Ishikawa (cell line): ENCODE data around the gene MEF2C.

ENCODE experiments used
- CEBPB ChIP-seq: IDR thresholded peaks from 2 replicates; pipeline ENCODE4 v1.6.1; 2012
- CREB1 ChIP-seq: IDR thresholded peaks from 2 replicates; pipeline ENCODE4 v1.6.1; 2012; ENCODE audit warnings: low read depth
- EGR1 ChIP-seq: IDR thresholded peaks from 2 replicates; pipeline ENCODE4 v1.6.1; 2012
- EP300 ChIP-seq: IDR thresholded peaks from 2 replicates; pipeline ENCODE4 v1.6.1; 2012; ENCODE audit warnings: borderline replicate concordance
- FOXM1 ChIP-seq: IDR thresholded peaks from 2 replicates; pipeline ENCODE4 v1.6.1; 2012; ENCODE audit warnings: low read depth, borderline replicate concordance
- MAX ChIP-seq: IDR thresholded peaks from 2 replicates; pipeline ENCODE4 v1.6.1; 2012
- NFIC ChIP-seq: IDR thresholded peaks from 2 replicates; pipeline ENCODE4 v1.6.1; 2012
- RAD21 ChIP-seq: IDR thresholded peaks from 2 replicates; pipeline ENCODE4 v1.6.1; 2012; ENCODE audit warnings: low read depth
- REST ChIP-seq: IDR thresholded peaks from 2 replicates; pipeline ENCODE4 v1.6.1; 2012; ENCODE audit warnings: low read depth, mild to moderate bottlenecking
- TAF1 ChIP-seq: IDR thresholded peaks from 2 replicates; pipeline ENCODE4 v1.6.1; 2012; ENCODE audit warnings: low read depth, mild to moderate bottlenecking
- TCF12 ChIP-seq: IDR thresholded peaks from 2 replicates; pipeline ENCODE4 v1.6.1; 2012; ENCODE audit warnings: low read depth
- TEAD4 ChIP-seq: IDR thresholded peaks from 2 replicates; pipeline ENCODE4 v1.6.1; 2012
- USF1 ChIP-seq: IDR thresholded peaks from 2 replicates; pipeline ENCODE4 v1.6.1; 2012
- YY1 ChIP-seq: IDR thresholded peaks from 2 replicates; pipeline ENCODE4 v1.6.1; 2012; ENCODE audit warnings: low read depth
- ZBTB7A ChIP-seq: IDR thresholded peaks from 2 replicates; pipeline ENCODE4 v1.6.1; 2012; ENCODE audit warnings: low read depth

Gene MEF2C

GRCh38 chr5:88863523-88863922 lies 19.5 kb downstream of the MEF2C start:
- TF ChIP-seq CEBPB (no peak), YY1 (no peak), EGR1 (no peak), ZBTB7A (no peak), NFIC (no peak), EP300 (no peak), TAF1 (no peak), MAX (no peak), USF1 (no peak), TCF12 (no peak), CREB1 (no peak), RAD21 (no peak), FOXM1 (no peak), TEAD4 (no peak), REST (no peak)

- TF ChIP-seq YY1 (no peak), ZBTB7A (no peak), REST (no peak), TAF1 (no peak), TEAD4 (no peak), EGR1 (no peak), USF1 (no peak), TCF12 (no peak)
Measured at GRCh38 chr5:88862547-88863175, 20.3 kb downstream of the MEF2C start.

- TF ChIP-seq EGR1 (no peak), NFIC (no peak), RAD21 (no peak), CREB1 (no peak), YY1 (no peak), TCF12 (no peak), EP300 (no peak), REST (no peak), USF1 (no peak), CEBPB (no peak), MAX (no peak), ZBTB7A (no peak), TEAD4 (no peak)
Measured at GRCh38 chr5:88861231-88861630, 21.8 kb downstream of the MEF2C start.

GRCh38 chr5:88860501-88860900 lies 22.5 kb downstream of the MEF2C start:
- TF ChIP-seq TEAD4, result no peak
- TF ChIP-seq EGR1, result no peak
- no peak for TF ChIP-seq CEBPB
- TF ChIP-seq RAD21, result no peak
- TF ChIP-seq TCF12, result no peak
- no peak for TF ChIP-seq ZBTB7A
- TF ChIP-seq EP300, result no peak
- TF ChIP-seq USF1, result no peak
- no peak for TF ChIP-seq REST
- TF ChIP-seq CREB1, result no peak
- TF ChIP-seq MAX, result no peak
- TF ChIP-seq YY1, result no peak
- TF ChIP-seq NFIC, result no peak
- TF ChIP-seq FOXM1, result no peak
- no peak for TF ChIP-seq TAF1
